ENCODE data around the gene ZNF773.

DNA sequence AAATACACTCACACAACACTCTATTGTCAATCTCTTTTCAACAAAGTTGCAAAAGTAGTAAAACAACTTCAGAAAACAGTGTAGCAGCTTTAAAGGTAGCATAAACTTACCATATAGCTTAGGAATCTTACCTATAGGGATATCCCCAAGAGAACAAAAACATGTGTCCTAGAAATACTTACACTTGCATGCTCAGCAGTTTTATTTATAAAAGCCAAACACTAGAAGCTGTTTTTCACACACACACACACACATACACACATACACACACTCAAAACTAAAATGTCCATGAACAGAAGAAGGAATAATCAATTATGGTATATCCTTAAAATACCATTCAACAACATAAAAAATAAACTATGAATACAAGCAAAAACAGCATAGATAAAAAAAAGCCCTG, 11.7 kb downstream of the ZNF773 start:
- no peak for TF ChIP-seq POLR2A (IDR thresholded peaks at IDR 0.05)
- TF ChIP-seq, protein P1, sequence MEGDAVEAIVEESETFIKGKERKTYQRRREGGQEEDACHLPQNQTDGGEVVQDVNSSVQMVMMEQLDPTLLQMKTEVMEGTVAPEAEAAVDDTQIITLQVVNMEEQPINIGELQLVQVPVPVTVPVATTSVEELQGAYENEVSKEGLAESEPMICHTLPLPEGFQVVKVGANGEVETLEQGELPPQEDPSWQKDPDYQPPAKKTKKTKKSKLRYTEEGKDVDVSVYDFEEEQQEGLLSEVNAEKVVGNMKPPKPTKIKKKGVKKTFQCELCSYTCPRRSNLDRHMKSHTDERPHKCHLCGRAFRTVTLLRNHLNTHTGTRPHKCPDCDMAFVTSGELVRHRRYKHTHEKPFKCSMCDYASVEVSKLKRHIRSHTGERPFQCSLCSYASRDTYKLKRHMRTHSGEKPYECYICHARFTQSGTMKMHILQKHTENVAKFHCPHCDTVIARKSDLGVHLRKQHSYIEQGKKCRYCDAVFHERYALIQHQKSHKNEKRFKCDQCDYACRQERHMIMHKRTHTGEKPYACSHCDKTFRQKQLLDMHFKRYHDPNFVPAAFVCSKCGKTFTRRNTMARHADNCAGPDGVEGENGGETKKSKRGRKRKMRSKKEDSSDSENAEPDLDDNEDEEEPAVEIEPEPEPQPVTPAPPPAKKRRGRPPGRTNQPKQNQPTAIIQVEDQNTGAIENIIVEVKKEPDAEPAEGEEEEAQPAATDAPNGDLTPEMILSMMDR (IDR thresholded peaks at IDR 0.05): no peak
- no peak for TF ChIP-seq POLR2AphosphoS5 (IDR thresholded peaks at IDR 0.05)
